Aortic smooth muscle cell (primary cell): ENCODE measurements around the gene EEF1A2. TPM values are rescaled to one million over a fixed set of nuclear protein-coding genes. Genes with fewer than 3 reads are reported as not detected.

Source experiments
- total RNA-seq: library from RNA; depleted of rRNA; stranded (reverse); fragments of >200 nt; gene quantifications from 2 replicates; pipeline ENCODE4 v1.2.3, GENCODE V29; 2014

EEF1A2 gene
- 0.06 and 0.13 TPM in 2 replicates for total RNA-seq

GRCh38 chr20:63498960-63499337, at the start of gene EEF1A2:
TSS of gene EEF1A2 (minus strand) at chr20:63499083. CDS start at chr20:63497763, 1,320 bp downstream.

GRCh38 chr20:63547725-63548480, 49.0 kb upstream of the EEF1A2 start, which contains the start of gene SRMS:
TSS of gene SRMS (minus strand) at chr20:63547749. CDS start at chr20:63547463, 286 bp downstream.

GRCh38 chr20:63536997-63537524, 38.2 kb upstream of the EEF1A2 start, which contains the start of gene PTK6:
TSS of gene PTK6 (minus strand) at chr20:63537376. CDS start at chr20:63537314, 62 bp downstream.

GRCh38 chr20:63520504-63520933, 21.6 kb upstream of the EEF1A2 start, which contains the start of gene PPDPF:
TSS of gene PPDPF (plus strand) at chr20:63520765. CDS start at chr20:63521309, 544 bp downstream.

DNA sequence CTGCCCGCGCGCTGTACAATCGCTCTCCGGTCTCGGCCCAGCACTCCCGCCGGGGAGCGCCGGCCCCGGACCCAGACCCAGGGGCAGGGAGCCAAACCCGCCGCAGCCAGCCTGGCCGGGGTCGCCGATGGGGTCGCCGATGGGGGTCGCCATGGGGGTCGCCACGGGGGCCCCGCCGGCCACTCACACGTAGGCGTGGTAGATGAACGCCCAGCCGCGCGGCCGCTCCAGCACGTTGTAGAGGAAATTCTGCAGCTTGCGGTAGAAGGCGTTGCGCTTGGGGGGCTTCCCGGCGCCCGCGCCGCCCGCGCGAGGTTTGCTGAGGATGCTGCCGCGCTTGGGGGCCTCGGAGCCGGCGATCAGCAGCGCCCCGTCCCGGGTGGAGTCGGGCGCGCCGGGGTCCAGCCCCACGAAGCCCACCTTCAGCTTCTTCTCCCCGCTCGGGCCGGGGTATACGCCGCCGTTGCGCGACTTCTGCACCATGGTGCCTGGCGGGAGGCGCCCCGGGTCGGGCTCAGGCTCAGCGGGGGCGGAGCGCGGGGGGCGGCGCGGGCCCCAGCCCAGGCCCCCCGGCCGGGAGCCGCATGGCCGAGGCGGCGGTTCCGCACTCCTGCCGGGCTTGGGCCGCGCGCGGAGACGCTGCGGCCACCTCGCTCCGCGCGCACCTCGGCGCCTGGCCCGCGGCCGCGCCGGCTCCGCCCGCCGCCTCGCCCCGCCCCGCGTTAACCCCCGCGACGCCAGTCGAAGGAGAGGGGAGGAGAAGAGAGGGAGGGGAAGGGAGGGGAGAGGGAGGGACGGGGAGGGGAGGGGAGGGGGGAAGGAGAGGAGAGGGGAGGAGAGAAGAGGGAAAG, 26.7 kb downstream of the EEF1A2 start, which contains the start of gene KCNQ2:
KCNQ2 (minus strand) TSS at position 675 of the 851 bp plus-strand sequence; CDS start at position 483, 192 bp downstream.

Other genes with a start within 250 kb of the EEF1A2 start
- not detected in 2 replicates for gene NKAIN4, start 244.6 kb downstream of the EEF1A2 start, total RNA-seq
- gene ARFGAP1, start 226.3 kb downstream of the EEF1A2 start, total RNA-seq: 62.0 and 62.5 TPM in 2 replicates
- not detected in 2 replicates for gene COL20A1, start 205.9 kb downstream of the EEF1A2 start, total RNA-seq
- gene CHRNA4, start 137.7 kb downstream of the EEF1A2 start, total RNA-seq: not detected in 2 replicates
- not detected in 2 replicates for gene KCNQ2, start 26.4 kb downstream of the EEF1A2 start, total RNA-seq
- 31.3 and 33.0 TPM in 2 replicates for gene PPDPF, start 21.7 kb upstream of the EEF1A2 start, total RNA-seq
- gene PTK6, start 38.3 kb upstream of the EEF1A2 start, total RNA-seq: 0.12 and 0.13 TPM in 2 replicates
- gene SRMS, start 48.7 kb upstream of the EEF1A2 start, total RNA-seq: not detected in 2 replicates
- 0.12 and 0.13 TPM in 2 replicates for gene FNDC11, start 55.1 kb upstream of the EEF1A2 start, total RNA-seq
- gene HELZ2, start 75.2 kb upstream of the EEF1A2 start, total RNA-seq: 27.6 and 32.0 TPM in 2 replicates
- gene GMEB2, start 128.0 kb upstream of the EEF1A2 start, total RNA-seq: 8.4 and 8.5 TPM in 2 replicates
- gene STMN3, start 154.3 kb upstream of the EEF1A2 start, total RNA-seq: 13.7 and 22.9 TPM in 2 replicates
- gene RTEL1, start 159.2 kb upstream of the EEF1A2 start, total RNA-seq: 12.4 and 15.7 TPM in 2 replicates
- gene TNFRSF6B, start 197.6 kb upstream of the EEF1A2 start, total RNA-seq: 4.5 and 7.0 TPM in 2 replicates
- 44.7 and 53.4 TPM in 2 replicates for gene ARFRP1, start 208.9 kb upstream of the EEF1A2 start, total RNA-seq
- gene ZGPAT, start 209.0 kb upstream of the EEF1A2 start, total RNA-seq: 15.8 and 22.3 TPM in 2 replicates
- gene LIME1, start 237.6 kb upstream of the EEF1A2 start, total RNA-seq: 2.1 TPM in 2 replicates
- gene SLC2A4RG, start 240.7 kb upstream of the EEF1A2 start, total RNA-seq: 19.3 and 21.5 TPM in 2 replicates